Measurements from ENCODE around the gene HEY2. TPM values are rescaled to one million over a fixed set of nuclear protein-coding genes. Genes with fewer than 3 reads are reported as not detected.

The HEY2 gene
- total RNA-seq, 1 donor from 2014 or later: 9.6 TPM

- no peak for DNase-seq (ENCODE audit: low spot score in 2 of 2, unreplicated experiment in 2 of 2)
- Mint-ChIP-seq H3K9me3 (no peaks in the 10 kb centered on the region), H3K36me3 (no peaks in the 10 kb centered on the region), H3K4me3 (no peak overlapping the region), H3K27ac (no peak overlapping the region), H3K27me3 (ENCODE audit: low read depth) (no peaks in the 10 kb centered on the region), H3K4me1 (peaks cover 48% of the 10 kb centered on the region)
- no peak for TF ChIP-seq CTCF (IDR thresholded peaks at IDR 0.05; ENCODE audit: unreplicated experiment)
These were observed 45.9 kb downstream of the HEY2 start for GRCh38 chr6:125795301-125795700.

GRCh38 chr6:125797120-125797885, 47.9 kb downstream of the HEY2 start:
- TF ChIP-seq CTCF (IDR thresholded peaks at IDR 0.05; ENCODE audit: unreplicated experiment): no peak
- H3K27ac Mint-ChIP-seq: peak overlapping the region; percentile 45
- H3K27me3 Mint-ChIP-seq (ENCODE audit: low read depth): no peaks in the 10 kb centered on the region
- no peak for DNase-seq (ENCODE audit: low spot score in 2 of 2, unreplicated experiment in 2 of 2)
- H3K4me1 Mint-ChIP-seq: peaks cover 39% of the 10 kb centered on the region
- no peaks in the 10 kb centered on the region for H3K9me3 Mint-ChIP-seq
- no peak overlapping the region for H3K4me3 Mint-ChIP-seq
- peaks cover 1% of the 10 kb centered on the region for H3K36me3 Mint-ChIP-seq

- DNase-seq (ENCODE audit: low spot score in 2 of 2, unreplicated experiment in 2 of 2): no peak
These were observed 48.5 kb downstream of the HEY2 start for GRCh38 chr6:125797886-125798444.

GRCh38 chr6:125798734-125799508, 49.5 kb downstream of the HEY2 start:
- Mint-ChIP-seq H3K4me1 (peaks cover 30% of the 10 kb centered on the region), H3K9me3 (no peaks in the 10 kb centered on the region), H3K27me3 (ENCODE audit: low read depth) (no peaks in the 10 kb centered on the region), H3K27ac (peak overlapping the region; percentile 66), H3K4me3 (no peak overlapping the region), H3K36me3 (peaks cover 1% of the 10 kb centered on the region)
- DNase-seq (ENCODE audit: low spot score in 2 of 2, unreplicated experiment in 2 of 2): no peak
- no peak for TF ChIP-seq CTCF (IDR thresholded peaks at IDR 0.05; ENCODE audit: unreplicated experiment)

More at GRCh38 chr6:125797886-125798444, 48.5 kb downstream of the HEY2 start:
- Mint-ChIP-seq H3K36me3 (peaks cover 1% of the 10 kb centered on the region), H3K27ac (peak overlapping the region; percentile 45), H3K4me3 (no peak overlapping the region), H3K4me1 (peaks cover 33% of the 10 kb centered on the region), H3K9me3 (no peaks in the 10 kb centered on the region), H3K27me3 (ENCODE audit: low read depth) (no peaks in the 10 kb centered on the region)
- TF ChIP-seq CTCF (IDR thresholded peaks at IDR 0.05; ENCODE audit: unreplicated experiment): no peak

GRCh38 chr6:125802383-125802782, 53.0 kb downstream of the HEY2 start:
- peaks cover 1% of the 10 kb centered on the region for H3K36me3 Mint-ChIP-seq
- no peak overlapping the region for H3K27ac Mint-ChIP-seq

More at GRCh38 chr6:125802383-125802782, 53.0 kb downstream of the HEY2 start:
- Mint-ChIP-seq H3K27me3 (ENCODE audit: low read depth) (no peaks in the 10 kb centered on the region), H3K9me3 (no peaks in the 10 kb centered on the region), H3K4me3 (no peak overlapping the region), H3K4me1 (peaks cover 30% of the 10 kb centered on the region)
- TF ChIP-seq CTCF (IDR thresholded peaks at IDR 0.05; ENCODE audit: unreplicated experiment): no peak
- no peak for DNase-seq (ENCODE audit: low spot score in 2 of 2, unreplicated experiment in 2 of 2)
